ENCODE data around the gene CMYA5.

The CMYA5 gene

DNA sequence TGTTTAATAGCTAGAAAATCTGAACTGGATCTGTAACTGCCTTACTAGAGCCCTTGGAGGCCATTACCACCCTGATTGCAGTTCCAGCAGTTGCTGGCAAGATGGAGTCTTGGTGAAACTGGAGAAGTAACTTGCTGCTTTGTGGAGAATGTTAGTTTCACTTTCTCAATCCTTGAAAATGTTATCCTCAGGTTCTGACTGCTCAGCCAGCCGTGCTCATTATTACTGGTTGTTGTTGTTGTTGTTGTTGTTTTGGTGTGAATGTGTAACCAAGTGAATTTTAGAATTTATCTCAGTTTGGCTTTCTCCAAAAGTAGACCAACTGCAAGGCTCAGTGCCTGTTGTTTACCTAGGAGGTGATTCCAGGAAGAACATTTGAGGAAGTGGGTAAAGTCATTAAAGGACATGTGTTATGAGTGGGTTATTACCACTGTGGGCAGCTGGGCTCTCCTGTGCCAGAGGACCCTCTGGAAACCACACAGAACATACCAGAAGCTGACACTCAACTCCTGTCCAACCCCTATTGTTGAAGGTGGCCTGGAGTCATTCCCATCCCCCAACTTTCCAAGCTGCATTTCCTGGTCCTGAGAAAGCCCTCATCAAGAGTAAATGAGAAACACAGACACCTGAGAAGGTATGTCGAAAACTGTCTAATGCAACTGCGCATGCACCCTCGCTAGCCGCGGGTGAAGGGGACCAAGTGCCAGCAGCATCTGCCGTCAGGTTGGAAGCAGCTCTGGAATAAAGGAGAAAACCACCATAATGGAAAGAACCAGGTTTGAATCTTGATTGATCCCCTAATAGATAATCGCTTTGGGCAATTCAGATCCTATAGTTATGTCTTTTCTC lies 111.6 kb downstream of the CMYA5 start:
- DNase-seq: no peak

- DNase-seq: no peak
These were observed 112.8 kb downstream of the CMYA5 start for GRCh38 chr5:79802406-79802805.

DNA sequence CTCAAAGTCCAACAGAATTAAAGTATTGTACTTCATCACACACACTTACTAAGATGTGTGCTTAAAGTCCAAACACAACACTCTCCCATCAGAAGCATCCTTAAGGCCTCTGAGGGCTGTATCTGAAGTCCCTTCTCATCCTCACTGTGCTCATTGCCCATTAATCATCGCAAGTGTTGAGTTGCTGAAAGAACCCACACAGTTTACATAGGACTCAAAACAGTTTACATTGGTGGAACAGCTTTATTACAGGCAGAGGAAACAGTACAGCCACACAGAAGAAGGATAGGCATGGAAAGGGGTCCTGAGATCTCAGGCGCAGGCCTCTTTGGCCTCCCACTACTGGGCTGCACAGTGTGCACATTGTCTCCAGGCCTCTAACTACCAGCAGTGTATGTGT lies 113.4 kb downstream of the CMYA5 start:
- DNase-seq: no peak

DNA sequence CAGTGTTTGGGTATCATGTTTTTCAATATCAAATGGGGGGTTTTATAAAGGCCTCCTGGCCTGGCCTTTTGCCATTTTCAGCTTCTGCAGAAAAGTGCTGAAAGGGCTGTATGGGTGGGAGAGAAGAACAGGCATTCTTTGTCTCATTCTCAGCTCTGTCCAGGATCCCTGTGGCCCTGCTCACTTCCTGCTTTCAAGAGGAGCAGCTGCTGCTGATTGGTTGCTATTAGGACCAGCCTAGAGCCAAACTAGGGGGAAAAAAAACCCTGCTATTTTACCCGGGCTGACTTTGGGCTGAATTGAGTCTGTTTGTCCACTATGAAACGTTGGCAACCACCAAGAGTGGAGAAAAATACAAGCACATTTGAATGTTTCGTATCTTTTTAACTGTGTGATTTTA lies 117.1 kb downstream of the CMYA5 start:
- no peak for DNase-seq

DNA sequence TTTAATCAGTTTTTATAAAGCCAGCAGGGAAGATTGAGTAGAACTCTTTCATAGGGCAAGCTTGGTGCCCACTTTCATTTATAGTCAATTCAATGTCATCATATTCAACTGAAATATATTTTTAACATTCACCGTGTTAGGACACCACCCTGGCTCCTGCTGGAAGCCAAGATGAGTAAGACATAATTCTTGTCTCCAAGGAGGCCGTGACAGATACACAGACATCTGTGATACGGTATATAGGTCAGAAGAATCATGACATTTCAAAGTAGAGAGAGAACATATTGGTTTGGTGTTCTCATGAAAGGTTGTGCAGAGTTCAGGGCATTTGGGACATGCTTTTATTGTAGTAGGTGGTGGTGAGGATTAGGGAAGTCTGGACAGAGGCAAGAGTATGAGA lies 120.1 kb downstream of the CMYA5 start:
- DNase-seq: no peak

DNA sequence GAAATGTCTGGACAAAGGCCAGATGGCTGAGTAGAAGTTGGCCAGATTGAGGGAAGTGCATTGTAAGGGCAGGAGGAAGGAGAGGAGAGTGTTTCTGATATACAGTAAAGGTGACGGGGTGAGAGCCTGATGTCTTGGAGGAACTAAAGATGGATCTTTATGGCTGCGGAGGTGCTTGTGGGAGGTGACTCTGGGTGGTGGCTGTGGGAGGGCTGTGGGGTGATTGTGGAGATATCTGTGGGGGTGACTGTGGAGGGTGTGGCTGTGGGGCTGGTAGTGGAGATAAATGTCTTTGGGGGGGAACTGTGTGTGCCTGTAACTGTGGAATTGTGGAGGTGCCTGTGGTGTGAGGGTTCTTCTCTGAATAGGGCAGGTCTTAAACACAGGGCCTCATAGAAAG lies 121.4 kb downstream of the CMYA5 start:
- DNase-seq: no peak

DNA sequence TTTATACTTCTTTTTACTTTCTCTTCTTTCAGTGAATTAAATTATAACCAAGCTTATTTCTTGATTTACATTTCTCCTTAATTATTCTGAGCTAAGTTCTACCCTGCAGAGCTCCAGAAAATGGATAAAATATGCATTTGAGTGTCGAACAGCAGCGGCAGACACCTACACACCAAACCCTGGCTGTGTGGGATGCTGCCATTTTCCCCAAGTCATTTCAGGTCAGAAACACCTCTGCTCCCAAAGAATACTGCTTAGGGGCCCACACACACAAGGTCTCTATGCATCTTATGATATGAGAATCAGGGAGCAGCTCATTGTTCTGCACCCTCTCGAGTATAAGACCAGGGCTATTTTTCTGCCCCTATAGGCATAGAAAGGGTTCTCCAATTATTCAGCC lies 122.3 kb downstream of the CMYA5 start:
- no peak for DNase-seq

- no peak for DNase-seq
These were observed 125.1 kb downstream of the CMYA5 start for GRCh38 chr5:79814699-79815098.

DNA sequence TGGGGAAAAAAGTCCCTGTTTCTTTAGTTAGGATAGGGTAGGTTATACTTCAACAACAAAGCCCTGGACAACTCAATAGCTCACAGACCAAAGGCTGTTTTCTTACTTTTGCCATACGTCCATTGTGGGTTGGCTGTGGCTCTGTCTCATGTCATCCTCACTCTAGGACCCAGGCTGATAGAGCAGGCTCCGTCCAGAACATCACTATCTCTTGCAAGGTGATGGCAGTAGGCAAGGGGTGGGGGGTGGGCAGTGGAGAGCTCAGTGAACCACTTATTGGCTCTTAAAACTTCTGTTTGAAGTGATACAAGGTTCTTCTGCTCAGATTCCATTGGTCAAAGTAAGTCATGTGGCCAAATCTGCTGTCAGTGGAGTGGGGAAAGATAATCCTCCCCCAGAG lies 126.4 kb downstream of the CMYA5 start:
- DNase-seq: no peak

DNA sequence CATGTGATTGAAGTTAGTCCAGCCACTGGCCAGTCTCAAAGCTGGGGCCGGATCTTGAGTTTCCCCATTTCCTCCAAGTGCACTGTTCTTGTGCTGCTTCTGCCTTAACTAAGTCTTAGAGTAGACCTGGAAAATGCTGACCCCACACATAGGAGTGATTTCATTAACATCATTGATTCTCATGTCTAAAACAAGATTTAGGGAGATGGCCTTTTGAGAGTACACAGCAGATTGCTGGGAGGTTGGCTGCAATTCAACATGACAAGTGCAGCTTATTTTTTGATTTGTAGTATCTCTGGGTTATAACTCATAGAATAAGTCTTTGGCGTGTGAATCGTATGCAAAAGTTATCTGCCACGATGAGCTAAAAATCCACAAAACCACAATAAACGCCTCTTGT lies 131.0 kb downstream of the CMYA5 start:
- DNase-seq: no peak

DNA sequence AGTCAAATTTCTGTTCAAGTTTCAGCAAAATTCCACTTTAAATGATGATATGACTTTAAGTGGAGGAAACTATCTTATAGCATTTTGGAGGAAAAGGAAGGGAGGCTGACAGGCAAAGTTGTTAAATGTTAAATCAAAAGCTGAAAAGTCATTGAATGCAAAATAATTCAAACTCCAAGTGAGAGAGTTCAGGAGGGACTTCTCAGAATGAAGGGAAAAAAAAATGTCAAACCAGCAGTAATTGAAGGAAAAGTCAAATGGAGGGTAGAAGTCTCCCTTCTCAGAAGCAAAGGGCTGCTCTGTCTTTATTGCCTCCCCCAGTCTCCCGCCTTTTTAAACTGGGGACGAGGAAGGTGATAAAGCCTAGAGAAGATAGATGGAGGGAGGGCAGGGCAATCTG lies 134.8 kb downstream of the CMYA5 start:
- DNase-seq: no peak

GRCh38 chr5:79825802-79826201 lies 136.2 kb downstream of the CMYA5 start:
- no peak for DNase-seq

DNA sequence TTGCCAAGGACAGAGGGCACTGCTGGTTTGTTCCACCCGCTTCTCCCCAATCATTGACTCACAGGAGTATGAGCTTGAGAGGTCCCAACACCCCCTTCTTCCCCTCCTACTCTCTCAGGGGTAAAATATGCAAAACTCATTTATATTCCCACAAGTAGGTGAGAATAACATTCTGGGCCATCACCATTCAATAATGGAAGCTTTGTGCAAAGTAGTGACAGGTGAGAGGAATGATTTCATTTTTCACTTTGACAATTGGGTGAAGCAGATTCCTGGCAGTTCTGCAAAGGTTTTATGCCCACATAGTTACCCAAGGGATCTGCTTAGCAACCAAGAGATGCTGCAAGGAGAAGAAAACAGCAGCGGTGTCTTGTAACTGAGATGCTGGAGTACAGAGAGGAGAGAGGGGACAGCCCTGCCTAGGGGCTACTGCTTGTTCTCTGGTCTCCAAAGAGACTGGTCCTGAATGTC lies 137.6 kb downstream of the CMYA5 start:
- no peak for DNase-seq

DNA sequence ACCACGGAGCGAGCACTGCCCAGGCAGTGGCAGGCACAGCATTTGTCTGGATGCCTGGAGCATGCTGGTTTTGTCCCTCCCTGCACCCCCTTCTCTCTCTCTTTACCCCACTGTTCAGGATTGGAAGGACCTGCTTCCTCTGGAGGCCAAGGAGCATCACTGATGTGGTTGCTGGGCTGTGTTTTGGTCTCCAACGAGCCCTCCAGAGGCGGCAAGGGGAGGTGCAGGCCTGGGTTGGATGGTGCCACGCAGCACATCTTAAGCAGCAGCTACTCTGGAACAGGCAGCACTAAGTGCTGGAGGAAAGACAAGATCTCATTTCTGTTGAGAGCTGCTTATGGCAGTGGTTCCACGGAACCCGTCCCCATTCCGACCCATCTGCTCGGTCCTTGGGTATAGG lies 139.6 kb downstream of the CMYA5 start:
- DNase-seq: no peak

DNA sequence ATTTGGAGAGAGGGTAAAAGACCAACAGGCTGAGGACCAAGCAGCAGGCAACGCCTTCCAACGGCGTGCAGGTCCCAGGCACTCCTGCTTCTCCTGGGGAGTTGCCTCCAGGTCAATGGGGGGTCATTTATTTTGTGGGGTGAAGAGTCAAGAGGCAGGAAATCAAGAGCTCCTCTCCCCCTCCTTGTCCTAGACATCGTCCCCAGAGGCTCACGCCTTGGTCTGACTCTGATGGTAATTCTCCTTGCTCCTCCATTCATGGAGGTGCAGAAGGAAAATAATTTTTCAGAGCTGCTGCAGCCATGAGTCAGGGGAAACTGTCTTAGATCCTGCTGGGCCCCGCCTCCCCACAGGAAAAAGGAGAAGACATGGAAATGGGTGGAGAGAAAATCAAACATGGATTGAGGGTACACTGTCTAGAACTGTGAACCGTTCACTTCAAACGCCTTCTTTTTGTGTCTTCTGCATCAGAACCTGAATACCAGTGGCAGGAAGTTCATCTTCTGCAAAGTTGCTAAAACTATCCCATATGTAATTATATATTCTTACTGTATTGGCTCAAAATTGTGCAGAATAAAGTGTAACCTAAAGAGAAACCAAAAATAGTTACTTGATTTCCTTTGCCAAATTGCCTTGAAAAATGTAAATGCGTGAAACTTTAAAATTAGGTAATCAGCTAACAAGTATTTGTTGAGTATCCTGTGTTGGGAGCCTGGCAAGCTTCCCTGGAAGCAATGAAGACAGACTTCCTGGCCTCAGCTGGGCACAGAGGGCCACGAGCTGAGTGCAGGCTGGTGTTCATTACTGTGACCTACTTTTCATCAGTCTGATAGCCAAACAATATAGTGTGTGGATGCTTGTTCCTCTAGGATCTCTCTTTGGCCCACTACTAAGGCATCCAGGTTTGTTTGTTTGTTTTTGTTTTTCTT lies 142.0 kb downstream of the CMYA5 start:
- DNase-seq: no peak

GRCh38 chr5:79832911-79833310 lies 143.3 kb downstream of the CMYA5 start:
- no peak for DNase-seq

GRCh38 chr5:79834098-79834753 lies 144.6 kb downstream of the CMYA5 start:
- no peak for DNase-seq

- DNase-seq: no peak
These were observed 145.4 kb downstream of the CMYA5 start for GRCh38 chr5:79834754-79835714.

GRCh38 chr5:79837761-79838551 lies 148.3 kb downstream of the CMYA5 start:
- no peak for DNase-seq

DNA sequence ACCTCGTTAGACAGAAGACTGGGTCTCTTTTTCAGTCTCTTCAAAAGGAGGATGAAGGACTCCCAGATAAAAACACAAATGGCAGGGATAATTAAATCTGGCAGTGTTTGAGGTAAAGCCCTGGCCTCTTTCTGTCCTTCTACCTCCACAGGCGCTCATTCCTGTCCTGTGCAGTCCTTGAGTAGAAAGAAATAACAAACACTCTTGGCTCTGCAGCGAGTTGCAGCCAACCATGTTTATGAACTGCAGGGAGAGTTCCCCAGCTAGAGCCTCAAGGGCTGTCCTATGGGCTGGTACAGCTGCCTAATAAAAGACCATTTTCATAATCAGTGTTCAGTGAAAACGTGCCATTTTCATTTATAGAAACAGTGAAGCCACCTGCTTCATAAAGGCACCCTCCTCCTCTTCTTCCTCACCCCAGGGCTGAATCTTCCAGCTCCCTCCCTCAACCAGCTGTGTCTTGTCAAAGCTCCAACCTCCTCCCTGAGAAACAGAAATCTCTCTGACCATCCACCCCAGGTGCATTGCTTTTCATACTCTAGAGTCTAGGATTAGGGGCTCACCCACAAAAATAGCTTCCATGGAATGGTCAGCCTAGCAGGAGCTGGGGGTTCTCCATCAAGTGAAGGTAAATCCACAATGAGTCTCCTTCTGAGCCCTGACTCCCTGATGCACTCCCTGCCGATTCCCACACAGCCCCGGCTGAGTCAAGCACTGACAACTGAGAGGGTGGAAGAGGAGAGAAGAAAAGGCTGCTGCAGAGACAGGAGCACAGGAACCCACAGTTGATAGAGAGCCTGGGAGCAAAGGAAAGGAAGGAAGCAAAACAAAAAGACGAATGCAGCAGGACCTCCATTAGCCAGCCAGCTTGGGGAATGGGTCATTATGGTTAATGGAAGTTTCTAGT lies 150.7 kb downstream of the CMYA5 start:
- DNase-seq: no peak
